GM12878 (cell line): ENCODE data around the gene MORN4. TPM values are rescaled to one million over a fixed set of nuclear protein-coding genes. Genes with fewer than 3 reads are reported as not detected.

Experiments used
- BACH1 ChIP-seq: fragments of 450-650 bp; IDR thresholded peaks from 2 replicates; pipeline ENCODE4 v1.6.1; 2017; ENCODE audit warnings: mild to moderate bottlenecking, borderline replicate concordance
- BHLHE40 ChIP-seq, 2 experiments: fragments of 450-650 bp in 1 of 2; IDR thresholded peaks; 2 replicates each; pipeline ENCODE4 v1.6.1; 2011 to 2017; ENCODE audit warnings: low read depth in 2 of 2, borderline replicate concordance in 1 of 2, improper control_type of control experiment in 1 of 2, low read length in 1 of 2, mild to moderate bottlenecking in 1 of 2
- CHD2 ChIP-seq: IDR thresholded peaks from 2 replicates; pipeline ENCODE4 v1.6.1; 2011; ENCODE audit warnings: low read depth, low read length, improper control_type of control experiment, borderline replicate concordance
- DPF2 ChIP-seq: fragments of 450-650 bp; IDR thresholded peaks from 2 replicates; pipeline ENCODE4 v1.6.1; 2017; ENCODE audit warnings: mild to moderate bottlenecking
- IRF5 ChIP-seq: fragments of 450-650 bp; IDR thresholded peaks from 2 replicates; pipeline ENCODE4 v1.6.1; 2017; ENCODE audit warnings: borderline replicate concordance
- NKRF ChIP-seq: fragments of 450-650 bp; conservative IDR thresholded peaks from 2 replicates; pipeline ENCODE4 v1.6.1; 2017; ENCODE audit warnings: mild to moderate bottlenecking, moderate library complexity
- PBX3 ChIP-seq: IDR thresholded peaks from 2 replicates; pipeline ENCODE4 v1.6.1; 2011; ENCODE audit warnings: mild to moderate bottlenecking, low read depth, low read length, moderate library complexity; ENCODE audit not compliant: insufficient replicate concordance
- POLR2AphosphoS2 ChIP-seq: IDR thresholded peaks from 2 replicates; pipeline ENCODE4 v1.6.1; 2011; ENCODE audit warnings: low read depth, mild to moderate bottlenecking, low read length, improper control_type of control experiment, moderate library complexity
- RAD21 ChIP-seq: IDR thresholded peaks from 2 replicates; pipeline ENCODE4 v1.6.1; 2011; ENCODE audit warnings: mild to moderate bottlenecking, low read depth, low read length, moderate library complexity; ENCODE audit not compliant: insufficient read depth
- RB1 ChIP-seq: fragments of 450-650 bp; formaldehyde crosslinking; IDR thresholded peaks from 2 replicates; pipeline ENCODE4 v1.6.1; 2017; ENCODE audit warnings: mild to moderate bottlenecking, borderline replicate concordance
- REST ChIP-seq: IDR thresholded peaks from 2 replicates; pipeline ENCODE4 v1.6.1; 2012; ENCODE audit warnings: mild to moderate bottlenecking, low read depth, low read length
- RUNX3 ChIP-seq: IDR thresholded peaks from 2 replicates; pipeline ENCODE4 v1.6.1; 2012; ENCODE audit warnings: low read length, inconsistent platforms
- STAT3 ChIP-seq: IDR thresholded peaks from 2 replicates; pipeline ENCODE4 v1.6.1; 2011; ENCODE audit warnings: low read depth, low read length, improper control_type of control experiment
- TARDBP ChIP-seq: IDR thresholded peaks from 2 replicates; pipeline ENCODE4 v1.6.1; 2016; ENCODE audit warnings: borderline replicate concordance
- TCF12 ChIP-seq: IDR thresholded peaks from 2 replicates; pipeline ENCODE4 v1.6.1; 2011; ENCODE audit warnings: low read depth, mild to moderate bottlenecking, low read length
- ZBTB33 ChIP-seq: fragments of 450-650 bp; IDR thresholded peaks from 2 replicates; pipeline ENCODE4 v1.6.1; 2017; ENCODE audit warnings: mild to moderate bottlenecking
- ZNF24 ChIP-seq: fragments of 450-650 bp; IDR thresholded peaks from 2 replicates; pipeline ENCODE4 v1.6.1; 2017; ENCODE audit warnings: antibody characterized with exemption, mild to moderate bottlenecking
- ZZZ3 ChIP-seq: IDR thresholded peaks from 2 replicates; pipeline ENCODE4 v1.6.1; 2011; ENCODE audit warnings: low read depth; ENCODE audit not compliant: control insufficient read depth, insufficient read length
- polyA plus RNA-seq, 11 experiments: library from polyadenylated mRNA; depleted of rRNA in 4 of 11; unstranded in 6 of 11; stranded (reverse) in 5 of 11; fragments of >200 nt; fragmentation: Nextera tagmentation in 4 of 11; fragmentation: Illumina TruSeq in 1 of 11; extraction: Ambion mirVana in 4 of 11; extraction: Trizol in 1 of 11; gene quantifications; 1 replicate in 1 of 11; 2 replicates in 10 of 11; pipeline versions ENCODE4 v1.2.1 to v1.2.3, GENCODE V29; 2011 to 2016; ENCODE audit warnings: inconsistent platforms in 2 of 11, missing spikeins in 2 of 11, low read depth in 1 of 11
- total RNA-seq, 4 experiments: library from RNA; depleted of rRNA in 3 of 4; stranded (reverse); fragments of >200 nt in 3 of 4; fragmentation: Illumina TruSeq in 1 of 4; extraction: Trizol in 1 of 4; gene quantifications; 2 replicates each; pipeline versions ENCODE4 v1.2.1 to v1.2.3, GENCODE V29; 2013 to 2021

The MORN4 gene
- total and polyA plus RNA-seq, 10 of the 15 experiments (the other 5 are each of a cell fraction or from before 2014, with no cell fraction given): 1.3 to 5.5 (median 2.6) TPM

- TF ChIP-seq REST (no peak), STAT3 (no peak), IRF5 (no peak), RB1 (no peak), CHD2 (no peak), TARDBP (no peak), POLR2AphosphoS2 (no peak), NKRF (no peak), ZNF24 (no peak), RAD21 (peak; percentile 73), BHLHE40 (IDR thresholded peaks at IDR 0.05; ENCODE audit: borderline replicate concordance in 1 of 2, low read depth in 2 of 2, low read length in 1 of 2) (no peak), TCF12 (no peak), RUNX3 (no peak), DPF2 (no peak), ZBTB33 (no peak), ZZZ3 (no peak), PBX3 (no peak), BACH1 (no peak)
These were observed 60.9 kb downstream of the MORN4 start, which contains the start of gene ANKRD2 (continued) for GRCh38 chr10:97572214-97572989.
